KMS-11 (cell line): ENCODE measurements around the gene FAT4.

Source experiments
- H2AFZ ChIP-seq: fragments of 200-600 bp; sonication (generic); 2 replicates; pipeline ENCODE4 v1.6.1; 2016; ENCODE audit warnings: antibody characterized with exemption, mixed run types, low read depth
- H3K27ac ChIP-seq: fragments of 200-600 bp; sonication (generic); 2 replicates; pipeline ENCODE4 v1.6.1; 2016; ENCODE audit warnings: mild to moderate bottlenecking, mixed run types
- H3K27me3 ChIP-seq: fragments of 200-600 bp; sonication (generic); 2 replicates; pipeline ENCODE4 v1.6.1; 2017; ENCODE audit warnings: mild to moderate bottlenecking, low read depth, mixed run types, moderate library complexity; ENCODE audit not compliant: insufficient read depth
- H3K36me3 ChIP-seq: fragments of 200-600 bp; sonication (generic); 2 replicates; pipeline ENCODE4 v1.6.1; 2017; ENCODE audit warnings: mild to moderate bottlenecking, mixed run types; ENCODE audit not compliant: insufficient read depth
- H3K4me1 ChIP-seq: fragments of 200-600 bp; sonication (generic); 2 replicates; pipeline ENCODE4 v1.6.1; 2016; ENCODE audit warnings: mild to moderate bottlenecking, low read depth, mixed run types; ENCODE audit not compliant: poor library complexity, severe bottlenecking
- H3K4me2 ChIP-seq: fragments of 200-600 bp; sonication (generic); 2 replicates; pipeline ENCODE4 v1.7.0; 2016; ENCODE audit warnings: mild to moderate bottlenecking, mixed run types
- H3K4me3 ChIP-seq: fragments of 200-600 bp; sonication (generic); IDR thresholded peaks from 2 replicates; pipeline ENCODE4 v1.6.1; 2017; ENCODE audit warnings: low read depth, low read length, mixed read lengths; ENCODE audit not compliant: insufficient read depth
- H3K79me2 ChIP-seq: fragments of 200-600 bp; sonication (generic); 2 replicates; pipeline ENCODE4 v1.6.1; 2016; ENCODE audit warnings: low read depth, mixed run types; ENCODE audit not compliant: insufficient read depth
- H3K9ac ChIP-seq: fragments of 200-600 bp; sonication (generic); 2 replicates; pipeline ENCODE4 v1.6.1; 2016; ENCODE audit warnings: mild to moderate bottlenecking, mixed run types
- H4K20me1 ChIP-seq: fragments of 200-600 bp; sonication (generic); 2 replicates; pipeline ENCODE4 v1.6.1; 2016; ENCODE audit warnings: mild to moderate bottlenecking, mixed run types; ENCODE audit not compliant: insufficient read depth
- TF ChIP-seq, protein P1 (sequence below): fragments of 200-600 bp; sonication (generic); conservative IDR thresholded peaks from 2 replicates; pipeline ENCODE4 v1.6.1; 2017; ENCODE audit warnings: low read depth, mild to moderate bottlenecking, antibody characterized with exemption, low read length, moderate library complexity, mixed read lengths

The FAT4 gene

DNA sequence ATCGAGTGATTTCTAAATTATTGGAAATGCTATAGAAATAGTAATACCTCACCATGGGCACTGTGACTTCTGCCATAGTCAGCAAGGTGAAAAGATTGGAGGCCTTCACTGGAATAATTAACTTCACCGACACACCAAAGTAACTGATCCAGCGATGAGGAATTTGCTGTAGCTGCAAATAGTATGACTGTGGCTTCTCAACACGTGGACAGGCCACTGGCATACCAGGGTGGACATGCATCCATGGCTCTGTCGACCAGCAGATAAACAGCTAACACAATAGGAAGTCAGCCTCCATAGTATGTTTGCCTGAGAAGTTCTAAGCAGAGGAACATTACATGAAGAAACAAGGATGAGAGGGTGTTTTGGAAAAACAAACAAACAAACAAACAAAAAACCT, 10.9 kb upstream of the FAT4 start:
- H3K4me2 ChIP-seq: no peak overlapping the region
- H3K9ac ChIP-seq: no peak overlapping the region
- no peaks in the 10 kb centered on the region for H3K27me3 ChIP-seq
- no peaks in the 10 kb centered on the region for H3K36me3 ChIP-seq
- no peak overlapping the region for H3K27ac ChIP-seq
- no peaks in the 10 kb centered on the region for H3K79me2 ChIP-seq
- H3K4me3 ChIP-seq: no peak overlapping the region
- no peak overlapping the region for H2AFZ ChIP-seq
- TF ChIP-seq, protein P1, sequence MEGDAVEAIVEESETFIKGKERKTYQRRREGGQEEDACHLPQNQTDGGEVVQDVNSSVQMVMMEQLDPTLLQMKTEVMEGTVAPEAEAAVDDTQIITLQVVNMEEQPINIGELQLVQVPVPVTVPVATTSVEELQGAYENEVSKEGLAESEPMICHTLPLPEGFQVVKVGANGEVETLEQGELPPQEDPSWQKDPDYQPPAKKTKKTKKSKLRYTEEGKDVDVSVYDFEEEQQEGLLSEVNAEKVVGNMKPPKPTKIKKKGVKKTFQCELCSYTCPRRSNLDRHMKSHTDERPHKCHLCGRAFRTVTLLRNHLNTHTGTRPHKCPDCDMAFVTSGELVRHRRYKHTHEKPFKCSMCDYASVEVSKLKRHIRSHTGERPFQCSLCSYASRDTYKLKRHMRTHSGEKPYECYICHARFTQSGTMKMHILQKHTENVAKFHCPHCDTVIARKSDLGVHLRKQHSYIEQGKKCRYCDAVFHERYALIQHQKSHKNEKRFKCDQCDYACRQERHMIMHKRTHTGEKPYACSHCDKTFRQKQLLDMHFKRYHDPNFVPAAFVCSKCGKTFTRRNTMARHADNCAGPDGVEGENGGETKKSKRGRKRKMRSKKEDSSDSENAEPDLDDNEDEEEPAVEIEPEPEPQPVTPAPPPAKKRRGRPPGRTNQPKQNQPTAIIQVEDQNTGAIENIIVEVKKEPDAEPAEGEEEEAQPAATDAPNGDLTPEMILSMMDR: no peak
- no peaks in the 10 kb centered on the region for H4K20me1 ChIP-seq
- no peaks in the 10 kb centered on the region for H3K4me1 ChIP-seq

GRCh38 chr4:125306112-125306511, 8.6 kb upstream of the FAT4 start:
- H3K79me2 ChIP-seq: no peaks in the 10 kb centered on the region
- H3K36me3 ChIP-seq: no peaks in the 10 kb centered on the region
- no peaks in the 10 kb centered on the region for H4K20me1 ChIP-seq
- no peak overlapping the region for H3K4me3 ChIP-seq
- TF ChIP-seq, protein P1: no peak
- H3K4me2 ChIP-seq: no peak overlapping the region
- H3K27me3 ChIP-seq: no peaks in the 10 kb centered on the region
- no peak overlapping the region for H2AFZ ChIP-seq
- no peak overlapping the region for H3K9ac ChIP-seq
- no peak overlapping the region for H3K27ac ChIP-seq
- no peaks in the 10 kb centered on the region for H3K4me1 ChIP-seq

DNA sequence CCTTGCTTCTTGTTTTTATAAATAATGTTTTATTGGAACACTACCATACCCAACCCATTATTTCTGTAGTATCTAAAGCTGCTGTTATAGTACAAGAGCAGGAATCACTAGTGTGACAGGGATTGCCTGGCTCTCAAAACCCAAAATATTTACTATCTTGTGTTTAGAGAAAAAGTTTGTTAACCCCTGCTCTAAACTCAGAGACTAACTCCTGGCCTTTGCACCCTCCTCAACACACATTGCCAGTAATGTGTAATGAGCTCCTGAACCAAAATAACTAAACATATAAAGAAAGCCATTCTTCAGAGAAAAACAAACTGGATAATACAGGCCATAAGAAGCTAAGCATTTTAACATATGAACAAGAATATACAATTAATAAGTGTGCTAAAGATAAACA, 8.2 kb upstream of the FAT4 start:
- H3K79me2 ChIP-seq: no peaks in the 10 kb centered on the region
- H3K27me3 ChIP-seq: no peaks in the 10 kb centered on the region
- no peak overlapping the region for H3K27ac ChIP-seq
- TF ChIP-seq, protein P1: no peak
- no peak overlapping the region for H3K9ac ChIP-seq
- H3K36me3 ChIP-seq: no peaks in the 10 kb centered on the region
- no peaks in the 10 kb centered on the region for H4K20me1 ChIP-seq
- no peak overlapping the region for H3K4me3 ChIP-seq
- H3K4me1 ChIP-seq: no peaks in the 10 kb centered on the region
- H2AFZ ChIP-seq: no peak overlapping the region
- H3K4me2 ChIP-seq: no peak overlapping the region

- TF ChIP-seq, protein P1: no peak
- no peaks in the 10 kb centered on the region for H4K20me1 ChIP-seq
These were observed 3.3 kb upstream of the FAT4 start for GRCh38 chr4:125311503-125311902.

DNA sequence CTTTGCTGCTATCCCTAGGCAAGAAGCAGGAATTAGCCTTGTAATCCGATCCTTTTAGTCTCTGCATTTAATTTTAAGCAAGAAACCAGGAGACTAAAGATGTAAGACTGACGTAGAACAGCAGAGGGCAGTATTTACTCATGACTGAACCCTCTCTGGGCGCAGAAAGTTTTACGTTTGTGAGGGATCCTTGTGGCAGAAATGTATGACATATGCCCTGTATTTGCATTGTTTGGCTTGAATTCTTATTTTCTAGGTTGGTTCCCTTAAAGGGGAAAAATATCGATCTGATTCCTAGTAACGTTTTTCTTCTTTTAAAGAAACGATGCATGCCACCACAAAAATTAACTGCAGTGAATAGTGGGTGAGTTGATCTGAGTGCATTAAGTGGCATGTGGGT, 1.3 kb upstream of the FAT4 start:
- TF ChIP-seq, protein P1: peak; percentile 94
- H2AFZ ChIP-seq: peak overlapping the region; percentile 99; the same call in 1 of the 2 replicates
- no peak overlapping the region for H3K9ac ChIP-seq
- no peaks in the 10 kb centered on the region for H4K20me1 ChIP-seq
- H3K36me3 ChIP-seq: no peaks in the 10 kb centered on the region
- H3K4me2 ChIP-seq: peak overlapping the region; percentile 91
- H3K79me2 ChIP-seq: no peaks in the 10 kb centered on the region
- no peak overlapping the region for H3K27ac ChIP-seq
- H3K4me3 ChIP-seq: no peak overlapping the region
- no peaks in the 10 kb centered on the region for H3K27me3 ChIP-seq
- peaks cover 17% of the 10 kb centered on the region for H3K4me1 ChIP-seq

More at GRCh38 chr4:125311503-125311902, 3.3 kb upstream of the FAT4 start:
- H3K27ac ChIP-seq: no peak overlapping the region
- no peak overlapping the region for H3K4me2 ChIP-seq
- H3K4me1 ChIP-seq: peaks cover 13% of the 10 kb centered on the region
- H3K36me3 ChIP-seq: no peaks in the 10 kb centered on the region
- no peak overlapping the region for H2AFZ ChIP-seq
- no peak overlapping the region for H3K9ac ChIP-seq
- H3K79me2 ChIP-seq: no peaks in the 10 kb centered on the region
- H3K27me3 ChIP-seq: no peaks in the 10 kb centered on the region
- no peak overlapping the region for H3K4me3 ChIP-seq
